ENCODE results near the gene SBF2.

GRCh38 chr11:9777525-9777924 is 516.5 kb downstream of the SBF2 start:
- TF ChIP-seq CTCF (IDR thresholded peaks at IDR 0.05; ENCODE audit: low read depth, low read length) (no peak), EZH2phosphoT487 (IDR thresholded peaks at IDR 0.05; ENCODE audit: low read depth) (no peak)
